HG03354 (cell line): ENCODE data around the gene EHF.
"Not testable (repeated sequence)": the region's sequence is repeated elsewhere in the genome, so short reads cannot be mapped to it uniquely, and the experiment has no call there.

ENCODE experiments used
- ATAC-seq: cut with Tn5 transposase; IDR thresholded peaks from one replicate; pipeline ENCODE4 v1.9.1; 2021; ENCODE audit warnings: mild to moderate bottlenecking; ENCODE audit not compliant: unreplicated experiment, poor library complexity, severe bottlenecking

Gene EHF

GRCh38 chr11:34658071-34659015, 37.5 kb downstream of the EHF start:
- ATAC-seq, result no peak

DNA sequence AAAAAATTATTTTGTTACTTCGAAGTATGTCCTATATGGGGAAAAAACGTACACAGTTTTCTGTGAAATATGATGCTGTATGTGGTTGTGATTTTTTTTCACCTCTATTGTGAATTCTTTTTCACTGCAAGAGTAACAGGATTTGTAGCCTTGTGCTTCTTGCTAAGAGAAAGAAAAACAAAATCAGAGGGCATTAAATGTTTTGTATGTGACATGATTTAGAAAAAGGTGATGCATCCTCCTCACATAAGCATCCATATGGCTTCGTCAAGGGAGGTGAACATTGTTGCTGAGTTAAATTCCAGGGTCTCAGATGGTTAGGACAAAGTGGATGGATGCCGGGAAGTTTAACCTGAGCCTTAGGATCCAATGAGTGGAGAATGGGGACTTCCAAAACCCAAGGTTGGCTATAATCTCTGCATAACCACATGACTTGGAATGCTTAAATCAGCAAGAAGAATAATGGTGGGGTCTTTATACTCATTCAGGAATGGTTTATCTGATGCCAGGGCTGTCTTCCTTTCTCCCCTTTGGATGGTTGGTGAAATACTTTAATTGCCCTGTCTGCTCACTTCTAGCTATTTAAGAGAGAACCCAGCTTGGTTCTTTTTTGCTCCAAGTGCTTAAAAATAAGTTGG, 38.3 kb downstream of the EHF start:
- ATAC-seq, result no peak

GRCh38 chr11:34665077-34665835, 44.4 kb downstream of the EHF start:
- no peak for ATAC-seq

DNA sequence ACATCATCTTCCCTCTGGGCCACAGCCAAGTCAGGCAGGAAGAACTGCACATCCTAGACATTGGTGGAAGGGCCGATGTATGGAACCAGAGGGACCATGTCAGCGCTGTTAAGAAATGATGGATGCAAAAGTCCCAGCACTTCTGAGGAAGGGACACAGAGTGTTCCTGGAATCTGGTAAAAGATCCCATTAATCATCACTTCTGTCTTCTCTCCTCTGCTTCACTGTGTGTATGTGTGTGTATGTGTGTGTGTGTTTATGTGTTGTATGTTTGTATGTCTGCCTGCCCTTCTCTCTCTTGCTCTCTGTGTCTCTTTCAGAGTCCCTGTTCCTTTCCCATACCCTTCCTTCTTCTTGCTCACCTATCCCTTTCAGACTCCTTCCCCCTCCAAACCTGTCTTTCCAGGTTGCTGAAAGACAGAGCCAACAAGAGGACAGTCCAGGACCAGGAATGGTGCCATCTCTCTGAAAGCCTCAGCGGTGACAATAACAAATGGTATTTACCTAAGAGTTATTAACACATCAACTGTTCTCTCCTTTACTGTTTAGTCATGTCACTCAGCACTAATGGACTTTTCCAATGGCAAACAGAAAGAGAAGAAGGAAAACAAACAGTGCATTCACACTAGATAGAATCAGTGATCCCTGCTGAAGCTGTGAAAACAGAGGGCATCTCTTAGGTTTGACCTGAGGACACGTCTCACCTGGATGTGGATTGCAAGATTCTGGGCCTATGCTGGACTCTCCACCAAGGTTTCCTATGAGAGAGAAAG, 47.1 kb downstream of the EHF start:
- ATAC-seq, result no peak

GRCh38 chr11:34668583-34669053, 47.7 kb downstream of the EHF start:
- no peak for ATAC-seq

DNA sequence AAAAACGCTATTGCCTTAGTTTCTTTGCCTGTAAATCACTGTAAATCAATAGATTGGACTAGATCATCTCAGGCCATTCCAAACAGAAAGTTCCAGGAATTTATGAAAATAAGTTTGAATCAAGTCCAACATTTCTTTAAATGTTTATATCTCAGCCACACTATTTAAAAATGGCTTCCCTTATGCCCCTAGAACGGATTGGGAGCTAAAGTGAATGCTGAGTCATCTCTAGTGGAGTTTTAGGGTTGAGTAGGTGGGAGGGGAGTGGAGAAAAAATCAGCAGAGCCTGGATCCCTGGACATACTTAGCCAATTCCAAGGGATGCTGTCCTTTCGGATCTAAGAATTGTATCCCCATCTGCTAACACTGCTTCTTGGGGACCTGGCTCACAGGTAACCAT, 48.6 kb downstream of the EHF start:
- no peak for ATAC-seq

GRCh38 chr11:34671117-34671516, 50.2 kb downstream of the EHF start:
- no peak for ATAC-seq

GRCh38 chr11:34671946-34672345, 51.1 kb downstream of the EHF start:
- no peak for ATAC-seq

- no peak for ATAC-seq
These were observed 53.1 kb downstream of the EHF start for GRCh38 chr11:34674038-34674437.

GRCh38 chr11:34676227-34676626, 55.3 kb downstream of the EHF start:
- no peak for ATAC-seq

- no peak for ATAC-seq
These were observed 58.8 kb downstream of the EHF start for GRCh38 chr11:34679681-34680080.

DNA sequence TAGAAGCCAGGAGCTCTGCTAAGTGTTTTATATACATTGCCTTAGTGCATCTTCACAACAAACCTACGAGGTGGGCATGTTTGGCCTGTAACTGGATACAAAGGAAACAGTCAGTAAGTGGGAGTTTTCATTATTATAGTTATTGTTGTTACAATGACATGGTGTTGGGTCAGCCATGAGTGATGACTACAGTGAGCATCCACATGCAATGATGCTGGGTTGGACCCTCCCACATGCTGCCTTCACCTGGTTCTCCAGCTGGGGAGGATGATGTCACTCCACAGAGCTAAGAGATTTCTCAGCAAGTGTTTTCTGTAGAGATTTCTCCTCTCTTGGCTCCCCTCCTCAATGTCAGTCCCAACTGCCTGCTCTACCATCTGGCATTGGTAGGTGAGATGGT, 59.3 kb downstream of the EHF start:
- ATAC-seq, result no peak

DNA sequence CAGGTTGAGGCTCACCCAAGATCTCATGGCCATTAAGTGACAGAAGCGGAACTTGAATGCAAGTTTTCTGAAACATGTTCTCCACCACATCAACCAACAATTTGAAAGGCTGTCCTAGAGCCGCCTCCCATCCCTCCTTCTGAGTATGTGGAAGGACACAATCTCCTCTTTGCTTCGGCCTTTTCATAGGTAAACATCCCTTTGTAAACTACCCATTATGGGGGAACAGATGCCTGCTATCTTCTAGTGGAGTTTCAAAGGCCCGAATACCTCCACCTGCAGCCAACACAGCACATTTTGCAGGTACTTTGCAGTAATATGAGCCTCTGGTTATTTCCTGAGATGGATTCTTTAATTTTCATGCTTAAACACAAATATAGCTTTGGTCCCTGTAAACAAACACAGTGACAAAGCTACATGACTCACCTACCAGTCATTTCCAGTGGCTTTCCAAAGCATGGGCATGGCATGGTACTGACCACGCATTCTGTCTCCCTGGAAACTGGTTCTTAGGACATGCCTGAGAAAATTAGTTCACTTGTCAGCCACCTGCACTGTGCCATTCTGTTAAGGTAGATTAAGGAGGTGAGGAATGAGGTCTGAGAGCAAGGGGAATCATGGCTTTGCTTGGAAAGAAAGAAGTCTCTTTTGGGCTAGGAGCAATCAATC, 60.2 kb downstream of the EHF start:
- no peak for ATAC-seq

DNA sequence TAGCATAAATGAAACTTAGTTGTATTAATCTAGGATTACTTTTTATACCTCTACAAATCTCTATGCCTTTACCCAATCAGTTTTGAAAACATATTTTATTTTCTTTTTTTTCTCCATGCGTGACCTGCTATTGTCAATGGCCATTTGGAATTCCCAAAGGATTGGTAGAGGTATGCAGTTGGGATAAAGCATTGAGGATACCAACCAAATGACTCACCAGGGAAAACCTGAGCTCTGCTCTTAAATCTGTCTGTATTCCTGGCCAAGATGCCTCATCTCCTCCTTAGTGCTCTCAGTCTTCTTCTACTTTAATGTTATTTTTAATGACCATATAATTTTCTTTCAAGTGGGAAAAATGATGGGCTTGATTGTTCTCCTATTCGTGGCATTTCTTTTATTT, 61.9 kb downstream of the EHF start:
- ATAC-seq, result no peak

GRCh38 chr11:34683396-34683795, 62.5 kb downstream of the EHF start:
- no peak for ATAC-seq

DNA sequence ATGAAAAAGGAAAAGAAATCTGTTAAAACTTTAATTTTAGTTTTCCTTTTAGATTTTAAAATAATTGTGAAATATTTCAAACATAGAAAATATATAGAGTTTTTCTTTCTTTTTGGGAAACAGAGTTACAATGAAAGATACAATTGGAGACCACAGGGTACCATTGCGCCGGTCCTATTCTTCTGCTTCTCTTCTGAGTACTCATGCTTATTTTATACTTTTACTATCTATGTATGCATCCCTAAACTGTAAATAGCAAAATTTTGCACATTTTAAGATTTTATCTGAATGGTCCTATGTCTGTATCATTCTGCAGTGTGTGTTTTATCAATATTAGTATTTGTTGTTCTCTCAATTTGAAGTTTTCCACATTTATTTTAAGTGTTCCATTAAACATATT, 65.0 kb downstream of the EHF start:
- ATAC-seq, result no peak

DNA sequence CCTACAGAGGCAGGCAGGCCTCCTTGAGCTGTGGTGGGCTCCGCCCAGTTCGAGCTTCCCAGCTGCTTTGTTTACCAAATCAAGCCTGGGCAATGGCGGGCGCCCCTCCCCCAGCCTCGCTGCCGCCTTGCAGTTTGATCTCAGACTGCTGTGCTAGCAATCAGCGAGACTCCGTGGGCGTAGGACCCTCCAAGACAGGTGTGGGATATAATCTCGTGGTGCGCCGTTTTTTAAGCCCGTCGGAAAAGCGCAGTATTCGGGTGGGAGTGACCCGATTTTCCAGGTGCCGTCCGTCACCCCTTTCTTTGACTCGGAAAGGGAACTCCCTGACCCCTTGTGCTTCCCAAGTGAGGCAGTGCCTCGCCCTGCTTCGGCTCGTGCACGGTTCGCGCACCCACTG, 71.4 kb downstream of the EHF start:
- not testable (repeated sequence) for ATAC-seq

DNA sequence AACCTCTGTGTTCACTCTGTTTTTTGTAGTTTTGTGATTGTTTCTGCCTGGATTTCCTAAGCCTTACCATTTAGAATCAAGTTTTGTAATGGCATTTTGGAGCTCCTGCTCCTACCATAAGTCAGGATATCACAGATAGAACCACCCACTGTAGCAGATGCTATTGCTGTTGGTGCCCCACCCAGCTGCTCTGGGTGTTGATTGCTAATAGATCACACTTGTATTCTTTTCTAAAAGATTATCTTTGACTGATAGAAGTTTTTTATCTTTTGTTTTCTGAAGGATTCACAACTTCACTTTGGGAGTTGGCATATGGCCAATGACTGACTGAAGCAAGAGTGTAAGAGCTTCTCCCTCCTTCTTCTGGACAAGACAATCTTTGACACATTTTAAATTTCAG, 76.0 kb downstream of the EHF start:
- no peak for ATAC-seq
